Lung (tissue), 12 donors: ENCODE measurements around the gene UQCRC2. TPM values are rescaled to one million over a fixed set of nuclear protein-coding genes. Genes with fewer than 3 reads are reported as not detected.
"Not testable (repeated sequence)": the region's sequence is repeated elsewhere in the genome, so short reads cannot be mapped to it uniquely, and the experiment has no call there.

Source experiments
- ATAC-seq: fragments of 200-7000 bp; cut with Tn5 transposase; one replicate; pipeline ENCODE4 v1.9.1; 2020; ENCODE audit warnings: moderate number of reproducible peaks; ENCODE audit not compliant: insufficient read depth, low FRiP score
- DNase-seq, 3 donors: peaks; one replicate each; pipeline ENCODE4 v3.0.0-alpha.2; 2013 to 2017
- H3K27ac ChIP-seq, 2 donors: one replicate each; pipeline ENCODE4 v1.5.1; 2013; ENCODE audit warnings: mild to moderate bottlenecking in 2 of 2, moderate library complexity in 2 of 2, control low read depth in 1 of 2, inconsistent platforms in 1 of 2, low read depth in 1 of 2, low read length in 1 of 2
- H3K27me3 ChIP-seq, 3 donors: one replicate each; pipeline ENCODE4 v1.5.1; 2013; ENCODE audit warnings: low read length in 2 of 3; ENCODE audit not compliant: control insufficient read depth in 3 of 3, insufficient read depth in 3 of 3
- H3K36me3 ChIP-seq, 4 donors: one replicate each; pipeline ENCODE4 v1.5.1; 2013; ENCODE audit warnings: low read length in 4 of 4, mild to moderate bottlenecking in 1 of 4, moderate library complexity in 1 of 4; ENCODE audit not compliant: control insufficient read depth in 4 of 4, insufficient read depth in 4 of 4
- H3K4me1 ChIP-seq, 5 donors: one replicate each; pipeline ENCODE4 v1.5.1; 2013; ENCODE audit warnings: low read length in 5 of 5, mild to moderate bottlenecking in 2 of 5, moderate library complexity in 1 of 5; ENCODE audit not compliant: control insufficient read depth in 5 of 5, insufficient read depth in 5 of 5
- H3K4me3 ChIP-seq: one replicate; pipeline ENCODE4 v1.5.1; 2013; ENCODE audit warnings: mild to moderate bottlenecking, control low read depth, moderate library complexity
- H3K9ac ChIP-seq, 2 donors: one replicate each; pipeline ENCODE4 v1.5.1; 2013; ENCODE audit warnings: low read length in 2 of 2, control low read depth in 1 of 2; ENCODE audit not compliant: insufficient read depth in 1 of 2
- H3K9me3 ChIP-seq, 4 donors: one replicate each; pipeline ENCODE4 v1.5.1; 2013; ENCODE audit warnings: low read length in 3 of 4, mild to moderate bottlenecking in 1 of 4, moderate library complexity in 1 of 4; ENCODE audit not compliant: control insufficient read depth in 4 of 4, insufficient read depth in 3 of 4
- WGBS, 2 donors: extraction: QIAGEN DNeasy Blood & Tissue Kit; methylation state at CpG; one replicate each; pipeline ENCODE4 v1.1.7; 2013; 5-methylcytosine and 5-hydroxymethylcytosine counted together
- polyA plus RNA-seq, 2 donors: library from polyadenylated mRNA; stranded (reverse); fragments of 200-250 nt; gene quantifications; one replicate each; pipeline ENCODE4 v1.2.1, GENCODE V29; 2013
- total RNA-seq, 2 donors: library from RNA; depleted of rRNA in 1 of 2; stranded (reverse); fragments of >200 nt in 1 of 2; gene quantifications; one replicate each; pipeline ENCODE4 v1.2.1, GENCODE V29; 2014 to 2021
- TF ChIP-seq, protein P1 (sequence below): IDR thresholded peaks from 2 replicates; pipeline ENCODE4 v1.5.1; 2012; ENCODE audit warnings: mild to moderate bottlenecking; ENCODE audit errors: control extremely low read depth, extremely low read depth
- donor health status: control.
- donor health status: control.
- donor health status: Bipolar disorder and iron deficiency.
- donor health status: healthy.
- donor health status: DM: yes; HTN: yes; CAD: no.

Gene UQCRC2
- total and polyA plus RNA-seq, 4 donors, result 69.3 to 196 (median 147) TPM

DNA sequence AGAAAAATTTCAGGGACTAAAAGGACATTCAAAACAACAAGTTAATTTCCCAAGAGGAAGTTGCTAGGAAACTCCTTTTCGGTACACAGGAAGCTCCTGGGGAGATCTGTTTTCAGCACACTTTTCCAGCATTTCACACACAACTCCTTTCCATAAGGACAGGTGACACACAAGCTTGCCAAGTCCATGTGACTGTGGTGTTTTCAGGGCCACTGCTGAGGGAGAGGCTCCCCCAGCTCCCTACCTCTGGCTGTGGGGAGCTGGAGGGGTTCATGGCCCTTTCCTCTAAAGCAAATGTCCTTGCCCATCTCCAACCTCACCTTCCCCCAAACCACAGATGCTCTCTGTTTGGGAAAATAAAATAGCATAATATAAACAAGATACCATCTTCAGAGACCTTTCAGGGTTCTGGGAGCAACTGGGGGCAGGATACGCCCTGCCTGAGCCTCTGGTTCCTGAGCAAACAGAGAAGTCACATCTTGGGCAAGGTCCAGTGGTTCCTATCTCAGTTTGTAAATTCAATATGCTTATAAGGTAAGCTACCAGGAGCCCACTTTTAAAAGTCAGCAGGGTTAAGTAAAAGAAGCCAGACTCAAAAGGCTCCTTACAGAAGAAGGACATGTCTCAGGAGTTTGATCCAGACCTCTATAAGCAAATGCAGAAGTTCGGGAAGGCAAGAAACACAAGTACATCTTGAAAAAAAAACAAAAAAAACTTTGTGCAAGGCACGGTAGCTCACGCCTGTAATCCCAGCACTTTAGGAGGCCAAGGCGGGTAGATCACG lies 44.7 kb downstream of the UQCRC2 start:
- no peaks in the 10 kb centered on the region for H3K9me3 ChIP-seq
- WGBS, 2 donors, result 71 to 82% methylated on average over 7 of the region's 7 CpGs
- H3K4me3 ChIP-seq, result no peak overlapping the region
- no peaks in the 10 kb centered on the region for H3K27me3 ChIP-seq
- ATAC-seq, result no peak
- TF ChIP-seq, protein P1, sequence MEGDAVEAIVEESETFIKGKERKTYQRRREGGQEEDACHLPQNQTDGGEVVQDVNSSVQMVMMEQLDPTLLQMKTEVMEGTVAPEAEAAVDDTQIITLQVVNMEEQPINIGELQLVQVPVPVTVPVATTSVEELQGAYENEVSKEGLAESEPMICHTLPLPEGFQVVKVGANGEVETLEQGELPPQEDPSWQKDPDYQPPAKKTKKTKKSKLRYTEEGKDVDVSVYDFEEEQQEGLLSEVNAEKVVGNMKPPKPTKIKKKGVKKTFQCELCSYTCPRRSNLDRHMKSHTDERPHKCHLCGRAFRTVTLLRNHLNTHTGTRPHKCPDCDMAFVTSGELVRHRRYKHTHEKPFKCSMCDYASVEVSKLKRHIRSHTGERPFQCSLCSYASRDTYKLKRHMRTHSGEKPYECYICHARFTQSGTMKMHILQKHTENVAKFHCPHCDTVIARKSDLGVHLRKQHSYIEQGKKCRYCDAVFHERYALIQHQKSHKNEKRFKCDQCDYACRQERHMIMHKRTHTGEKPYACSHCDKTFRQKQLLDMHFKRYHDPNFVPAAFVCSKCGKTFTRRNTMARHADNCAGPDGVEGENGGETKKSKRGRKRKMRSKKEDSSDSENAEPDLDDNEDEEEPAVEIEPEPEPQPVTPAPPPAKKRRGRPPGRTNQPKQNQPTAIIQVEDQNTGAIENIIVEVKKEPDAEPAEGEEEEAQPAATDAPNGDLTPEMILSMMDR, result no peak
- no peaks in the 10 kb centered on the region for H3K36me3 ChIP-seq
- H3K27ac ChIP-seq, result peak overlapping the region in 1 of 2 donors; percentile 71
- H3K4me1 ChIP-seq, result peaks cover 0 to 2% (median 0%) of the 10 kb centered on the region in 5 donors
- no peak overlapping the region for H3K9ac ChIP-seq
- peak in 1 of 3 donors; percentile 9 for DNase-seq

GRCh38 chr16:22001591-22001990 lies 48.4 kb downstream of the UQCRC2 start:
- 59 to 78% methylated on average over 1 of the region's 1 CpG for WGBS, 2 donors
- H3K9me3 ChIP-seq, result no peaks in the 10 kb centered on the region
- peak; percentile 27 for ATAC-seq
- DNase-seq, result no peak
- TF ChIP-seq, protein P1, result no peak
- no peak overlapping the region for H3K4me3 ChIP-seq
- no peaks in the 10 kb centered on the region for H3K36me3 ChIP-seq
- peaks cover 0 to 15% (median 2%) of the 10 kb centered on the region in 5 donors for H3K4me1 ChIP-seq
- no peak overlapping the region for H3K9ac ChIP-seq
- no peak overlapping the region for H3K27ac ChIP-seq
- H3K27me3 ChIP-seq, result no peaks in the 10 kb centered on the region

- DNase-seq, H3K36me3 ChIP-seq, ATAC-seq, H3K9ac ChIP-seq, H3K4me3 ChIP-seq, H3K27me3 ChIP-seq, H3K9me3 ChIP-seq, H3K27ac ChIP-seq: not testable (repeated sequence)
- peaks cover 0 to 17% (median 4%) of the 10 kb centered on the region in 5 donors for H3K4me1 ChIP-seq
- 89 to 94% methylated on average over 1 of the region's 1 CpG for WGBS, 2 donors
Observed at GRCh38 chr16:22002047-22002446, 48.9 kb downstream of the UQCRC2 start.

DNA sequence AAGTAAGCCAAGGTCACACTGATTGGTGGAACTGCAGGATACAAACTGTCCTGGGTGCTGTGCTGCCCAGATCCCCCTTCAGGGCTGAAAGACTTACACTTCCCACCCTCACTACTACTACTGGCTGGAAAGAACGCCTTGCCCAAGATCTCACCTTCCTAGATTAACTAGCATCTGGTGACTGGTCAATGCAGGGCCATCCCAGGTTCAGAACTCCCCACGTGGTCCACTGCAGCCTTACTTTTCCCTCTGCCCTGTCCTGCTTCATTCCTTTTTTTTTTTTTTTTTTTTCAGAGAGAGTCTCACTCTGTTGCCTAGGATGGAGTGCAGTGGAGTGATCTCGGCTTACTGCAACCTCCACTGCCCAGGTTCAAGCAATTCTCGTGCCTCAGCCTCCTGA lies 50.0 kb downstream of the UQCRC2 start:
- Histone ChIP-seq H3K4me3 (no peak overlapping the region), H3K27ac (no peak overlapping the region), H3K9ac (no peak overlapping the region), H3K4me1 (peaks cover 0 to 21% (median 7%) of the 10 kb centered on the region in 5 donors), H3K36me3 (no peaks in the 10 kb centered on the region), H3K27me3 (no peaks in the 10 kb centered on the region), H3K9me3 (no peaks in the 10 kb centered on the region)
- 77 to 91% methylated on average over 4 of the region's 4 CpGs for WGBS, 2 donors
- ATAC-seq, result no peak
- TF ChIP-seq, protein P1, result no peak
- DNase-seq, result no peak
